CD4-positive, alpha-beta T cell treated with Interleukin-15 for 1 hour (primary cell): ENCODE data around the gene RNF213.
"Not testable (repeated sequence)": the region's sequence is repeated elsewhere in the genome, so short reads cannot be mapped to it uniquely, and the experiment has no call there.

Experiments
- DNase-seq: peaks from one replicate; pipeline ENCODE4 v3.0.0-alpha.2; 2020

Gene RNF213

DNA sequence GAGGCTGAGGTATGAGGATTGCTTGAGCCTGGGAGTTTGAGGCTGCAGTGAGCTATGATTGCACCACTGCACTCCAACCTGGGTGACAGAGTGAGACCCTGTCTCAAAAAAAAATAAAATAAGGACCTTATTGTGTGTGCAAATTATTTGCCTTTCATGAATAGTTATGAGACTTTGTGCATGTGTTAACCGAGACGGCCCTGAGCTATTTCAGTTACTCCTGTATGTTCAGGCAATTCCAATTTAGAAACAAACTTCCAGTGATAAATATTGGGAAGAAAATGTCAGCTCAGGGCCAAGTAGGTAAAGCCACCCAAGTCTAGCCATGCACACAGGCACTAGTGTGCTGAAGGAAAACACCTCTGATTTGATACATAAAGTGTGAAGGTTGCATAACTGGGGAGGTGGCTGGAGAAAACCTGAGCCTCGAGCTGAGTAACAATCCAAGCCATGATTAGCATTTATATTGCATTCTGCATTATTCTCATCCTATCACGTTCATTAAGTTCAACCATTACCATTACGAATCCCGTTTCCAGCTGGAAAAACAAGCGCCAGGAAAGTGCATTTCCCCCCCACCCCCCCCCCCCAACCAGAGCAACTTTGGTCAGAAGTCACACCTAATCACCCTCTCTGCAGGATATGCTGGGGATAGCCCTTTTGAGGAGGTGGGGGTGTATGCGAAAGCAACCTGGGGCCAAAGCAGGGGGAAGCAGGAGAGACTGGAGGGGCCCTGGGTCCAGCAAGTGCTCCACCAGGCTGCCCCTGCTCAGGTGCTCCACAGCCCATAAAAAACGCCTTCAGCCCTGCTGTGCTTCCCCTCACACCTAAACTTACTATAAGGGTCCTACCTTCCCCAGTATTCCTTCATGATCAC, 135.7 kb downstream of the RNF213 start:
- DNase-seq: no peak

DNA sequence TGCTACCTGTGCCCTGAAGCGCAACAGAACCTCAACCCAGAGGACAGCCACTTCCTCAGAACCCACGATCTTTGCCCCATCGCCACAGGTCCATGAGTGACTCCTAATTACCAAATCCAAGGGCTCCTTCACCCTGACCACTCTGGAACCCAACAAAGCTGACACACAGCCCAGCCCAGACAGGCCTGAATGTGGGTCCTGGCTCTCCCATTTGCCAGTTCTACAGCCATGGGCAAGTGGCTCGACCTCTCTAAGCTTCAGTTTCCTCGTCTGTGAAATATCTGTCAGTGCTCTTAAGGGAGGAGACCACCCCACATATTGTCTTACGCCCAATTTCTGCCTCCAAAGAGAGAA, 136.4 kb downstream of the RNF213 start:
- DNase-seq: no peak

DNA sequence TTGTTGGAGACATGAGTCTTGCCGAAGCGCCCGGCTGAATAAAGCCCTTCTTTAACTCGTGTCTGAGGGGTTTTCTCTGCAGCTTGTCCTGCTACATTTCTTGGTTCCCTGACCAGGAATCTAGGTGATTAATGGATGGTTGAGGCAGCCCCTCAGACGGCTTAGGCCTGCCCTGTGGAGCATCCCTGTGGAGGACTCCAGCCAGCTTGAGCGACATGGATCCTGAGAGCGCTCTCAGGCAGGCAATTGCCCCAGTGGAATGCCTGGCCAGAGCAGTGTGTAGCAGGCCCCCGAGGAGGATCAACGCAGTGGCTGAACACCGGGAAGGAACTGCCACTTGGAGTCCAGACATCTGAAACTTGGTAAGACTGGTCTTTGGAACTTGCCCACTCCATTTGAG, 137.0 kb downstream of the RNF213 start:
- no peak for DNase-seq

DNA sequence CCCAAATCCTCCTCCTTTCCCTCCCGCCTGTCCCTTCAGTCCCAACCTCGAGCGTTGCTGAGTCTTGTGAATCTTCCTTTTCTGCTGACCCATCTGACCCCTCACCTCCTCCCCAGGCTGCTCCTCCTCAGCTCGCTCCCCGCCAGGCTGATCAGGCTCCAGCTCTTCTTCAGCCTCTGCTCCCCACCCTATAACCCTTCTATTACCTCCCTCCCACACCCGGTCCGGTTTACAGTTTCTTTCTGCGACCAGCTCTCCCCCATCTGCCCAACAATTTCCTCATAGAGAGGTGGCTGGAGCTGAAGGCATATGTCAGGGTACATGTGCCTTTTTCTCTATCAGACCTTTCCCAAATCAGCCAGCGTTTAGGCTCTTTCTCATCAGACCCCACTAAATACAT, 140.4 kb downstream of the RNF213 start:
- DNase-seq: not testable (repeated sequence)

DNA sequence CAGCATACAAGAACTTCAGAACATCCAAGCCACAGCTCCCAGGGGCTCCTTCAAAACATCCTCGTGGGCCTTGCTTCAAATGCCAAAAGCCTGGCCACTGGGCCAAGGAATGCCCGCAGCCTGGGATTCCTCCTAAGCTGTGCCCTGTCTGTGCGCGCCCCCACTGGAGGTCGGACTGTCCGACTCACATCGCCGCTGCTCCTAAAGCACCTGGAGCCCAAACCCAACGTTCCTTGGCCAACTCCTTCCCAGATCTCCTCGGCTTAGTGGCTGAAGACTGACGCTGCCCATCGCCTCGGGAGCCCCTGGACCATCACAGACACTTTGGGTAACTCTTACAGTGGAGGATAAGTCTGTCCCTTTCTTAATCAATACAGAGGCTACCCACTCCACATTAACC, 141.4 kb downstream of the RNF213 start:
- not testable (repeated sequence) for DNase-seq

DNA sequence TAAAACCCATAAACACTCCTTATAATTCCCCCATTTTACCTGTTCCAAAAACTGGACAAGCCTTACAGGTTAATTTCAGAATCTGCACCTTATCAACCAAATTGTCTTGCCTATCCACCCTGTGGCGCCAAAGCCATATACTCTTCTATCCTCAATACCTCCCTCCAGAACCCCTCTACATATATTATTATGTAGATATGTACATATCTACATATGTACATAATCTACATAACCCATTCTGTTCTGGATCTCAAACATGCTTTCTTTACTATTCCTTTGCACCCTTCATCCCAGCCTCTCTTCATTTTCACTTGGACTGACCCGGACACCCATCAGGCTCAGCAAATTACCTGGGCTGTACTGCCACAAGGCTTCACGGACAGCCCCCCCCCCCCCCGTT, 142.3 kb downstream of the RNF213 start:
- DNase-seq: no peak

DNA sequence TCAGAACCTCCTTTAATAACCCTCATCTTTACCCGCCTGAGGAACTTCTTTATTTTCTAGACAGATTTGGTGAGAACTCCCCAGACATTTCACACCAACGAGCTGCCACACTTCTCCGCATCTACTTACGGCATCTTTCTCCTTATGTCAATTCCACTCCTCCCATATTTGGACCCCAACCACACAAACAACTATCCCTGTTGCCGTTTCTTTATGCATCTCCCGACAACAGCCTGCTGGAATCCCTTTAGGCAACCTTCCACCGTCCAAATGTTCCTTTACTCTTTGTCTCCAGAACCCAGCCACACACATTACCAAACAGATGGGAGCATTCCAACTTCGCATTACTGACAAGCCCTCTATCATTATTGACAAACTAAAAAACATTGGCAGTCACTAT, 145.5 kb downstream of the RNF213 start:
- DNase-seq: no peak

DNA sequence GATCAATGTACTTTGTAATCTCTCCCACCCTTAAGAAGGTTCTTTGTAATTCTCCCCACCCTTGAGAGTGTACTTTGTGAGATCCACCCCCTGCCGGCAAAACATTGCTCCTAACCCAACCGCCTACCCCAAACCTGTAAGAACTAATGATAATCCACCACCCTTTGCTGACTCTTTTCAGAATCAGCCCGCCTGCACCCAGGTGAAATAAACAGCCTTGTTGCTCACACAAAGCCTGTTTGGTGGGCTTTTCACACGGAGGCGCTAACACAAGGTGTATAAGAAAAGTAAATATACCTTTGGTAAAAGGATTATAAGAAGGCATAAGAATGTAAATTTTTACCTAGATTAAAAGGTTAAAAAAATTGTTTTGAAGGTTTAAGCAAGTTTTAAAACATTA, 147.3 kb downstream of the RNF213 start:
- not testable (repeated sequence) for DNase-seq

DNA sequence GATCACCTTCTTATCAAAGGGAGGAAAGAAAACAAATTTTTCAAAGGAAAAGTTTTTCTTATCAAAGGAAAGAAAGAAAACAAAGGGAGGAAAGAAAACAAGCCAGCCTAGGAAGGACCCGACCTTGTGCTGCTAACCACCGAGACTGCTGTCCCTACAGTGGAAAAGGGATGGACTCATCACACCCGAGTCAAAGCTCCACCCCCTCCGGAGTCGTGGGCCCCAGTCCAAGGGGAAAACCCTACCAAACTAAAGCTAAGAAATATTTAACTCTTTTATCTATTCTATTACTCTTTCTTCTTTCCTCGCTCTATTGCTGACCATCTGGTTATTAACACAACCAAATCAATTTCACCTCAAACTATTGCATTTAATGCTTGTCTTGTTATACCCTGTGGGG, 148.2 kb downstream of the RNF213 start:
- DNase-seq: no peak

DNA sequence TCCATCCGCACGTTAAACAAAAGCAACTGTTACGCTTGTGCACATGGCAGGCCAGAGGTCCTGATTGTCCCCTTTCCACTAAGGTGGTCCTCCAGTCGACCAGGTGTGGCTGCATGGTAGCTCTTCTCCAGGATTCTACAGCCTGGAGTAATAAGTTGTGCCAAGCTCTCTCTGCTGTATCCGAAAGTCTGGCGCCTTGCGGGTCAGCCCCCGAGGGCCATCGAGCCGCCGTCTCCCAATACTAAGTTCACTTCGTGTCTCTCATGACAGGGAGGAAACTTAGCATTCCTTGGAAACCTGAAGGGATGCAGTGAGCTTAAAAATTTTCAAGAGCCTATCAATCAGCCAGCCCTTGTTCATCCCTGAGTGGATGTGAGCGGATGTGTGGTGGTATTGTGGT, 149.0 kb downstream of the RNF213 start:
- DNase-seq: no peak

DNA sequence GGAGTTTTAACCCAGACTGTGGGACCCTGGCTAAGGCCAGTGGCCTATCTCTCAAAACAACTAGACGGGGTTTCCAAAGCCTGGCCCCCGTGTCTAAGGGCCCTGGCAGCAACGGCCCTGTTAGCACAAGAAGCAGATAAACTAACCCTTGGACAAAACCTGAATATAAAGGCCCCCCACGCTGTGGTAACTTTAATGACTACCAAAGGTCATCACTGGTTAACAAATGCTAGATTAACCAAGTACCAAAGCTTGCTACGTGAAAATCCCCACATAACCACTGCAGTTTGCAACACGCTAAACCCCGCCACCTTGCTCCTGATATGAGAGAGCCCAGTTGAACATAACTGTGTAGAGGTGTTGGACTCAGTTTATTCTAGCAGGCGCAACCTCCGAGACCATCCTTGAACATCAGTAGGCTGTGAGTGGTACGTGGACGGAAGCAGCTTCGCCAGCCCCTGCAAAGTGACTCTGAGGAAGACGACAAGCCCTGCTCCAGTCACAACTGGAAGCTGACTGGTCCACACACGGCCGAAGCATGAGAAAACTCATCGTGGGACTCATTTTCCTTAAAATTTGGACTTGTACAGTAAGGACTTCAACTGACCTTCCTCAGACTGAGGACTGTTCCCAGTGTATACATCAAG, 149.9 kb downstream of the RNF213 start:
- DNase-seq: not testable (repeated sequence)

DNA sequence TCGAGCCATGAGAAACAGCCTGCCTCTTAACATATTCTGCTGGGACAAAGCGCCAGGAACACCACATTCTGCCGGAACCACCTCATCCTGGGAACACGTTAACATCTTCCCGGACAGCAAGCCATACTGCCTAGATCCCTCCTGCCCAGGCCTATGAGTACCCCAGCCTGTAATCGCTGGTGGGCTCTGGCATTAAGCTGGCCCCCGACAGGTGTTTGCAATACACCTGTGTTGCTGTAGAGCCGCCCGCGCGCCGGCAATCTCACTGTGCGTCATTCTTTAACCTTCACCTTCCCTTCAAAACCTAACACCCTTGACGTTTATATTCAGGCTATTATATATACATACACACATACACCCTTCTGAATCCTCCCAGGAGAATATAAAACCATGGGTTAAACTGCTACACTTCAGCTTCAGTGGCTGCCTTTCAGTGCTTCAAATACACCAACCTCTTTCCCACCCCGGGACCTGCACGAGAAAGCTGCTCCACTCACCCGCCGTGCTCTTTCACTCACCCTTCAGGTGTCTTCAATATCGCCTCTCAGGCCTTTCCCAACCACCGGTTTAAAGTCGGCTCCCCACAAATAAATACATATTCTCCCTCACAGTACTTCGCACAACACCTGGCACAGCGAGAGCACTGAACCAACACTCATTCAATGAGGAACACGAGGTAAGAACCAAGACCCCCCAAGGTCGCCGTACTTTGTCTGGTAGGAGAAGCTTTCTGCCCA, 153.3 kb downstream of the RNF213 start:
- no peak for DNase-seq

DNA sequence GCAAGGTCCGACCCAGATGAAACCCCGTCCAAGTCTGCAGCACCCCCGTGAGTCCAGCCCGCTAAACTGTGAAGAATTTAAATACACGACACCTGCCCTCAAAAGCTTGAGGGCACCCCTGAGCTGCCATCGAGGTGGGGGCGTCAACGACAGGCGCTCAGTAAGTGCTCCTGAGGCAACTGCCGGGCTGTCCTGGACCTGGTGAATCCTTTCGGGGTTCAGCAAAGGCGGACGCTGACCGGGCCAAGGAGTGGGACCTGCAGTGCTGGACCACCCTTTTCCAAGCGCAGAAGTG, 153.8 kb downstream of the RNF213 start:
- no peak for DNase-seq

DNA sequence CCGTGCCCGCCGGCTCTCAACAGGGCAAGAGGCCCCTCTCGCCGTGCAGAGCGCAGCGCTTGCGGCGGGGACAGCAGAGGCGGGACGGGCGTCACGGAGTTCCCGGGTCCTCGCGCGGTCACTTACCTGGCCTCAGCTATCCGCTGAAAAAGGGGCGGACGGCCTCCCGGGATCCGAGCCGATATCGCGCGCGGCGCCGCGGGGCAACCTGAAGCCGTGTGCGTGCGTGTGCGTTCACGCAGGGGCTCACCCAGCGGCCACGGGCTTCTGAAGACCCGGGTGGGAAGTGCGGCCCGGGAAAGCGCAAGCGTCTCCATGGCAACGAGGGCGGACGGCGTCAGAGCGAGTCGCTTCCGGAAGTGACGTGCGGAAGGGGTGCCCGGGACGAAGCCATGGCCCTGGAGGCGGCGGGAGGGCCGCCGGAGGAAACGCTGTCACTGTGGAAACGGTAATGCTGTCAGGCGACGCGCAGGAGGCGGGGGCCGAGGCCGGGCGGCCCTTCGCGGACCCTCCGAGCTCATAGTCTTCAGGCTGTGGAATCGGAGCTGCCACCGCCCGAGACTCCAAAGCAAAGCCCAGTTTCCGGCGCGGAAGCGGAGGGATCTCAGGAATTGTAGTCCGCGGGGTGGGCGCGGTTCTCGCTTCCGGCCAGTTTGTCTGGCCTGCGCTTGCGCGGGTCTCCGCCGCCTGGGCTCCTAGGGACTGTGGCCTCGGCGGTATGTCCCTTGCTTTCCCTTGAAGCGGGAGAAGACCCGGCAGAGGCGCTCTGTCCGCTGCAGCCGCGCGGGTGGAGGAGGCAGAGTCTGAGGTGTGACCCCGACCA, 154.4 kb downstream of the RNF213 start, which contains the start of gene ENDOV:
ENDOV (plus strand) TSS at position 365 of the 823 bp plus-strand sequence; CDS start at position 393, 28 bp downstream.
- DNase-seq: peak; percentile 95

DNA sequence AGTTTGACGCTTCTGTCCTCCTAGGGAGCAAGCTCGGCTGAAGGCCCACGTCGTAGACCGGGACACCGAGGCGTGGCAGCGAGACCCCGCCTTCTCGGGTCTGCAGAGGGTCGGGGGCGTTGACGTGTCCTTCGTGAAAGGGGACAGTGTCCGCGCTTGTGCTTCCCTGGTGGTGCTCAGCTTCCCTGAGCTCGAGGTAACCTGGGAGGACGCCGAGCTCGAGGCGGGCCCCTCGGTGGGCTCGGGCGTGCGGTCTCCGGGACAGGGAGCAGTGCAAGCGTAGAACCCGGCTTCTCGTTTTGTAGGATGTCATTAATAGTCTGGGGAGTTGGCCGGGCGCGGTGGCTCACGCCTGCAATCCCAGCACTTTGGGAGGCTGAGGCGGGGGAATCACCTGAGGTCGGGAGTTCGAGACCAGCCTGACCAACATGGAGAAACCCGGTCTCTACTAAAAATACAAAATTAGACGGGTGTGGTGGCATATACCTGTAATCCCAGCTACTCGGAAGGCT, 155.0 kb downstream of the RNF213 start:
- DNase-seq: no peak

DNA sequence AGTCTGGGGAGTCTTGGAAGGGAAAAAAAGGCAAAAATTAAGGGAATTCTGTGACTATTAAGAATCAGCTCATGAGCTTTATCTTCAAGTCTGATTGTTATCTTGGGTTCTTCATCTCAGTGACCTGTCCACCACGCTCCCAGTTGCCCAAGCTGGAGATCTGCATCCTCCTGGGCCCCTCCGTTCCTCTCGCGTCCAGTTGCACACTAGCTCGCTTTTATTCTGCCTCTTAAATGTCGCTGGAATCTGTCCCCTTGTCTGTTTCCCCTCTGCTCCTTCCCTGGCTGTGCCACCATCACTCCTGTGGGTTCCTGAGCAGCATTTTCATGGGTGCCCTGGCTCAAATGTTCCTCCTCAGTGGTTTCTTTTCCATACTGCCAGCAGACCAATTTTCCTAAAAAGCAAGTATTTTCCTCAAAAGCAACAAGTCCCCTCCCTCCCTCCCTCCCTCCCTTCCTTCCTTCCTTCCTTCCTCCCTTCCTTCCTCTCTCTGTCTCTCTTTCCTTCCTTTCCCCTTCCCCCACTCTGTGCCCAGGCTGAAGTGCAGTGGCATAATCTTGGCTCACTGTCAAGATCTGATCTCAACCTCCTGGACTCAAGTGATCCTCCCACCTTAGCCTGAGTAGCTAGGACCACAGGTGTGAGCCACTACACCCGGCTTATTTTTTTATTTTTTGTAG, 155.7 kb downstream of the RNF213 start:
- no peak for DNase-seq

DNA sequence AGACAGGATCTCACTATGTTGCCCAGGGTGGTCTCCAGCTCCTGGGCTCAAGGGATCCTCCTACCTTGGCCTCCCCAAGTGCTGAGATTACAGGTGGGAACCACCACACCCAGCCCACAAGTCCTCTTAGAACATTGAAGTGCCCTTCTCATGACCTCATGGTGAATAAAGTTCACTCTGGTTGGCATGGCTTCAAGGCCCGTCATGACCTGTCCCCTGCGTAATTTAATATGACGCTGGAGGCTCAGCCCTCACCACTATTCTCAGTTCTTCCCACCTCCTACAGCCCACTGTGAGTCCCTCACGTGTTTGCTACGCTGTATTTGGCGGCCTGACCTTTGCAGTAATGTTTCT, 156.3 kb downstream of the RNF213 start:
- no peak for DNase-seq

DNA sequence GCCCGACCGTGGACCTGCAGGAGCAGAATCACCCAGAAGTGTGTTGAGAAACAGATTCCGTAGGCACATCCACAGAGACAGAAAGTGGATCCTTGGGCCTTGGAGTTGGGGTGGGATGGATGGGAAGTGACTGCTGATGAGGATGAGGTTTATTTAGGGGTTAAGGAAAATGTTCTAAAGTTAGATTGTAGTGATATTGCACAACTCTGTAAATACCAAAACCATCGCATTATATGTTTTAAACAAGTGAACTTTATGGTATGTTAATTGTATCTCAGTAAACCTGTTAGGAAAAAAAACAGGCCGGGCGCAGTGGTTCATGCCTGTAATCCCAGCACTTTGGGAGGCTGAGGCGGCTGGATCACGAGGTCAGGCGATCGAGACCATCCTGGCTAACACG, 157.9 kb downstream of the RNF213 start:
- no peak for DNase-seq

DNA sequence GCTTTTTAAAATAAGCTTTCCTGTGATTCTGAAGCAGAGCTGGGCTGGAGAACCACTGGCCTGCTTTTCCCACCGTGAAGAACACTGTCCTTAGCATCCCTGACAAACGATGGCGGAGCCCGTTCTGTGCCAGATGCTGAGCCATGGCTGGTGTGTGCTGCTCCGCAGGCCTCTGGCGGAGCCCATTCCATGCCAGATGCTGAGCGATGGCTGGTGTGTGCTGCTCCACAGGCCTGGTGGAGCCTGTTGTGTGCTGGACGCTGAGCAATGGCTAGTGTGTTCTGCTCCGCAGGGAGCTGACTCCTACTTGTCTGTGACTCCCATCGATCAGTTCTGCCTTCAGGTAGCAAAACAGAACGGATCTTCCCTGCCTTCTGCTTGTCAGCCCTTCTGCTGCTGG, 158.6 kb downstream of the RNF213 start:
- DNase-seq: no peak

DNA sequence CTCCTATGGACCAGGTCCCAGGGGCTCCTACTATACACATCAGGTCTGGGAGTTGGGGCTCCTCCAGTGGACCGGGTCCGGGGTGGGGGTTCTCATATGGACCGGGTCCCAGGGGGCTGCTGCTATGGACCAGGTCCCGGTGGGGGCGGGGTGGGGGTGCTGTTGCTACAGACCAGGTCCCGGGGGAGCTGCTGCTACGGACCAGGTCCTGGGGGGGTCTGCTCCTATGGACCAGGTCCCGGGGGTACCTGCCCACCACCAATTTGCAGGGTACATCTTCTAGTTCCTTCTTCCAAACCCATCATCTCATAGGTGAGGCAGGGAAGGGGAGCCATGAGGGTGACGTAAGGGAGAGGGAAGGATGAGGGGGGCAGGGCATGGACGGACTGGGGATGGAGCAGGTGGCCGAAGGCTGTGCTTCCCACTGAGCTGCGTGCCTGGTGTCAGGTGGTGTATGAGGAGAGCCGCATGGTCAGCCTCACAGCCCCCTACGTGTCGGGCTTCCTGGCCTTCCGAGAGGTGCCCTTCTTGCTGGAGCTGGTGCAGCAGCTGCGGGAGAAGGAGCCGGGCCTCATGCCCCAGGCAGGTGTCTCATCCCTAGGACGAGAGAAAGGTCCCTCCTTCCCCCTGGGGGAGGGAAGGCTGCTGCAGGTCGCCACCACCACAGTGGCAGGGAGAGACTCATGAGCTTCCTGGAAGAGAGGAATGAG, 160.9 kb downstream of the RNF213 start:
- DNase-seq: no peak

DNA sequence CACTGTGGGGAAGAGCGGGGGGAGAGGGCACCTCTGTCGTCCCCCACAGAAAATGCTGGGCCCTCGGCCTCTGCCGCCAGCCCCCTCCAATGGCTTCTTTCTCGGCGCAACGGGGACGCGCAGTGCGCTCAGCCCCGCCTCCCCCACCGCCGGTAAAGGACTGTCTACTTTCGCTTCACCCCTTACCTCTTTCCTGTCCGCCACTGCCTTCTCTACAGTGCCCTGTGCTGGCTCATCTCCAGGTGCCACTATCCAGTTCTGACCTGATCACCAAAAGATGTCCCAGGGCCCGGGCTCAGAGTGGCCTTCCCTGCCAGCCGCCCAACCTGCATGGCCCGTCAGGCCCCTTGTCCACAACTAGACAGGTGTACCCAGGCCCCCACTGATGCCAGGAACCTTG, 161.6 kb downstream of the RNF213 start:
- no peak for DNase-seq

DNA sequence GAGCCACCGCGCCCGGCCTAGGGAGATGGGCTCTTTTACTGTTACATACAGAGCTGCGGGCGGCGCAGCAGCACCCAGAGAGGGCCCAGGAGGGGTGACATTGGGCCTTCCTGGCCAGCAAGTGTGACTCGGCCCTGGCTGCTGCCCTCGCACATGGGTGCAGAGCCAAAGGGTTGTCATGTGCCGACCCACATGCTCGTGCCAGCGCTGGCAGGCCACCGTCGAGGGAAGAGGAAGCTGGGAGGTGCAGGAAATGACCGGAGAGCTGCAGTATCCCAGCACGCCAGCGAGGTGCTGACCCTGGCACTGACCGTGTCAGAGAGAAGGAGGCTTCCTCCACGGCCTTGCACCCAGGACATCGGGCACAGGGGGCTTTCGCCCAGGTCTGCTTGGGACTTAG, 162.3 kb downstream of the RNF213 start:
- DNase-seq: no peak
